H1 (cell line): ENCODE results near the gene CCDC7. TPM values are rescaled to one million over a fixed set of nuclear protein-coding genes. Genes with fewer than 3 reads are reported as not detected.

ENCODE experiments used
- CTCF ChIA-PET: fragments of 300-600 bp; sonication (Branson Sonifier 250); formaldehyde crosslinking; loops from one replicate; lab custom pipeline; 2021; ENCODE audit not compliant: partially characterized antibody; lab: Charles Lee
- POLR2A ChIA-PET: fragments of 300-600 bp; sonication (Branson Sonifier 250); formaldehyde crosslinking; loops from one replicate; lab custom pipeline; 2021; ENCODE audit warnings: inconsistent platforms; ENCODE audit not compliant: partially characterized antibody; lab: Charles Lee
- DNase-seq, 2 experiments: peaks; one replicate each; pipeline versions ENCODE4 v3.0.0 to v3.0.0-alpha.2; 2010 to 2022; ENCODE audit warnings: low spot score in 2 of 2, low read depth in 1 of 2, mixed read lengths in 1 of 2
- FAIRE-seq: peaks from 2 replicates; lab custom pipeline; 2011; peaks lifted over from hg19 to GRCh38; lab: Jason Lieb, UNC
- H2AFZ ChIP-seq: 2 replicates; pipeline ENCODE4 v1.8.1; 2012; ENCODE audit warnings: low read length, inconsistent platforms
- H2AK5ac ChIP-seq: 2 replicates; pipeline ENCODE4 v1.6.1; 2013; ENCODE audit warnings: low read depth, low read length
- H2BK120ac ChIP-seq: replicated peaks from 2 replicates; pipeline ENCODE3; 2013; ENCODE audit warnings: low read depth, low read length, inconsistent platforms
- H2BK12ac ChIP-seq: 2 replicates; pipeline ENCODE4 v1.6.1; 2013; ENCODE audit warnings: low read depth, low read length
- H2BK15ac ChIP-seq: 2 replicates; pipeline ENCODE4 v1.6.1; 2013; ENCODE audit warnings: low read length
- H2BK20ac ChIP-seq: 2 replicates; pipeline ENCODE4 v1.6.1; 2013; ENCODE audit warnings: low read length
- H2BK5ac ChIP-seq: 2 replicates; pipeline ENCODE4 v1.6.1; 2013; ENCODE audit warnings: low read depth, low read length
- H3K14ac ChIP-seq: 2 replicates; pipeline ENCODE4 v1.6.1; 2013; ENCODE audit warnings: inconsistent platforms; ENCODE audit not compliant: insufficient read length
- H3K18ac ChIP-seq: 2 replicates; pipeline ENCODE4 v1.6.1; 2013; ENCODE audit warnings: low read length; ENCODE audit errors: extremely low read depth
- H3K23ac ChIP-seq: 2 replicates; pipeline ENCODE4 v1.6.1; 2013; ENCODE audit warnings: inconsistent platforms; ENCODE audit not compliant: insufficient read length
- H3K23me2 ChIP-seq: 2 replicates; pipeline ENCODE4 v1.6.1; 2013; ENCODE audit warnings: low read depth, low read length
- H3K27ac ChIP-seq: 2 replicates; pipeline ENCODE4 v1.6.1; 2011; ENCODE audit warnings: low read depth, low read length, inconsistent platforms
- H3K27me3 ChIP-seq, 4 experiments: replicated peaks in 1 of 4; 1 replicate in 1 of 4; 2 replicates in 3 of 4; pipeline versions ENCODE4 v1.6.1 to v1.8.1; 2011 to 2013; ENCODE audit warnings: low read length in 3 of 4, mild to moderate bottlenecking in 3 of 4, inconsistent platforms in 2 of 4, mixed read lengths in 2 of 4, moderate library complexity in 1 of 4; ENCODE audit not compliant: control insufficient read depth in 3 of 4, insufficient read depth in 3 of 4; ENCODE audit errors: extremely low read depth in 1 of 4
- H3K36me3 ChIP-seq, 4 experiments: 2 replicates each; pipeline versions ENCODE4 v1.6.1 to v1.8.1; 2011 to 2013; ENCODE audit warnings: mild to moderate bottlenecking in 4 of 4, low read length in 3 of 4, moderate library complexity in 2 of 4, control low read depth in 1 of 4, inconsistent platforms in 1 of 4; ENCODE audit not compliant: insufficient read depth in 4 of 4, control insufficient read depth in 2 of 4
- H3K4ac ChIP-seq: replicated peaks from 2 replicates; pipeline ENCODE3; 2013; ENCODE audit warnings: low read length, low read depth, mixed read lengths, inconsistent platforms; ENCODE audit not compliant: insufficient read length
- H3K4me1 ChIP-seq, 4 experiments: replicated peaks in 1 of 4; 1 replicate in 1 of 4; 2 replicates in 3 of 4; pipeline versions ENCODE4 v1.6.1 to v1.8.1; 2011 to 2013; ENCODE audit warnings: low read length in 3 of 4, inconsistent platforms in 2 of 4, mixed read lengths in 1 of 4; ENCODE audit not compliant: insufficient read depth in 4 of 4, control insufficient read depth in 3 of 4
- H3K4me2 ChIP-seq, 2 experiments: 2 replicates each; pipeline versions ENCODE4 v1.6.1 to v1.8.1; 2011 to 2013; ENCODE audit warnings: low read depth in 2 of 2, low read length in 2 of 2, control low read depth in 1 of 2, inconsistent platforms in 1 of 2, mild to moderate bottlenecking in 1 of 2; ENCODE audit not compliant: insufficient read depth in 1 of 2
- H3K4me3 ChIP-seq, 4 experiments: fragments of 200-600, 300-600 bp in 1 of 4; sonication (generic), shearing (Covaris generic), sonication (Bioruptor Twin) in 1 of 4; 2 replicates each; pipeline versions ENCODE4 v1.5.1 to v1.8.1; 2011 to 2016; ENCODE audit warnings: low read length in 4 of 4, low read depth in 3 of 4, control low read depth in 2 of 4, inconsistent platforms in 2 of 4, mild to moderate bottlenecking in 2 of 4, mixed read lengths in 1 of 4, moderate library complexity in 1 of 4; ENCODE audit not compliant: insufficient read depth in 2 of 4; ENCODE audit errors: extremely low read depth in 1 of 4
- H3K56ac ChIP-seq: replicated peaks from 2 replicates; pipeline ENCODE3; 2013; ENCODE audit warnings: low read depth, mild to moderate bottlenecking, mixed read lengths, low read length, inconsistent platforms; ENCODE audit not compliant: insufficient read length
- H3K79me1 ChIP-seq: 2 replicates; pipeline ENCODE4 v1.6.1; 2013; ENCODE audit warnings: low read depth, low read length, control low read depth
- H3K79me2 ChIP-seq, 2 experiments: 2 replicates each; pipeline versions ENCODE4 v1.6.1 to v1.8.1; 2012 to 2013; ENCODE audit warnings: low read length in 2 of 2, mild to moderate bottlenecking in 2 of 2, inconsistent platforms in 1 of 2; ENCODE audit not compliant: insufficient read depth in 2 of 2, control insufficient read depth in 1 of 2
- H3K9ac ChIP-seq, 4 experiments: replicated peaks in 1 of 4; 1 replicate in 1 of 4; 2 replicates in 3 of 4; pipeline versions ENCODE4 v1.6.1 to v1.8.1; 2011 to 2013; ENCODE audit warnings: low read depth in 3 of 4, low read length in 3 of 4, control low read depth in 2 of 4, mild to moderate bottlenecking in 2 of 4, moderate library complexity in 2 of 4, inconsistent platforms in 1 of 4; ENCODE audit errors: extremely low read depth in 1 of 4
- H3K9me3 ChIP-seq, 2 experiments: 2 replicates each; pipeline versions ENCODE4 v1.6.1 to v1.8.1; 2012 to 2013; ENCODE audit warnings: mild to moderate bottlenecking in 2 of 2, moderate library complexity in 2 of 2, control low read depth in 1 of 2, inconsistent platforms in 1 of 2, low read depth in 1 of 2, low read length in 1 of 2, mixed read lengths in 1 of 2; ENCODE audit not compliant: insufficient read depth in 2 of 2
- H4K20me1 ChIP-seq, 2 experiments: replicated peaks in 1 of 2; 2 replicates each; pipeline versions ENCODE3 to v1.8.1; 2011 to 2013; ENCODE audit warnings: inconsistent platforms in 2 of 2, low read length in 2 of 2, mild to moderate bottlenecking in 1 of 2; ENCODE audit not compliant: insufficient read depth in 2 of 2, control insufficient read depth in 1 of 2
- H4K5ac ChIP-seq: 2 replicates; pipeline ENCODE4 v1.6.1; 2013; ENCODE audit warnings: low read length, low read depth, mixed read lengths, inconsistent platforms; ENCODE audit not compliant: insufficient read length
- H4K8ac ChIP-seq: 2 replicates; pipeline ENCODE4 v1.8.0; 2013; ENCODE audit warnings: mild to moderate bottlenecking, moderate library complexity, low read length, inconsistent platforms; ENCODE audit not compliant: insufficient read depth; ENCODE audit errors: extremely low read depth
- H4K91ac ChIP-seq: replicated peaks from 2 replicates; pipeline ENCODE3; 2013; ENCODE audit warnings: low read length, mixed read lengths, inconsistent platforms; ENCODE audit not compliant: insufficient read length
- SP2 ChIP-seq: IDR thresholded peaks from 2 replicates; pipeline ENCODE4 v1.6.1; 2012; ENCODE audit warnings: mild to moderate bottlenecking, low read length, inconsistent platforms
- WGBS, 2 experiments: shearing (Covaris generic) in 1 of 2; methylation state at CpG; one replicate each; pipeline versions ENCODE4 v1.1.6 to v1.1.7; 2013 to 2015; ENCODE audit warnings: low lambda C conversion rate in 2 of 2, mixed read lengths in 2 of 2, inconsistent platforms in 1 of 2, low coverage in 1 of 2, missing lambda C conversion rate in 1 of 2; ENCODE audit not compliant: insufficient replicate concordance in 2 of 2, insufficient coverage in 1 of 2, insufficient read length in 1 of 2; ENCODE audit errors: extremely low coverage in 1 of 2, missing lambda C conversion rate in 1 of 2; 5-methylcytosine and 5-hydroxymethylcytosine counted together
- polyA plus RNA-seq, 7 experiments: library from polyadenylated mRNA; depleted of rRNA in 3 of 7; stranded (reverse) in 5 of 7; unstranded in 2 of 7; fragments of >200 nt in 5 of 7; fragments of 200-250 nt in 2 of 7; gene quantifications; 1 replicate in 5 of 7; 2 replicates in 1 of 7; 4 replicates in 1 of 7; pipeline versions ENCODE4 v1.2.1 to v1.2.3, GENCODE V29; 2011 to 2013; ENCODE audit warnings: missing spikeins in 2 of 7, mixed read lengths in 2 of 7
- total RNA-seq: library from RNA; stranded (reverse); fragmentation: NEBNext Ultra II Directional; extraction: Animal tissue kit (Norgen Biotek cat#: 25700); gene quantifications from 2 replicates; pipeline ENCODE4 v1.2.1, GENCODE V29; 2021

The CCDC7 gene
- total and polyA plus RNA-seq, 2 of the 8 experiments (the other 6 are each of a cell fraction or from before 2014, with no cell fraction given), result 0.18 to 0.74 TPM

GRCh38 chr10:32738958-32739357 is 293.0 kb downstream of the CCDC7 start:
- no peaks in the 10 kb centered on the region for H3K79me2 ChIP-seq
- H3K56ac ChIP-seq, result no peak overlapping the region
- no peak overlapping the region for H3K4me3 ChIP-seq
- DNase-seq, result no peak
- H3K14ac ChIP-seq, result no peak overlapping the region
- H3K9ac ChIP-seq, result no peak overlapping the region
- no peak overlapping the region for H2BK12ac ChIP-seq
- H3K18ac ChIP-seq, result no peak overlapping the region
- no peaks in the 10 kb centered on the region for H3K4me1 ChIP-seq
- no peak for FAIRE-seq
- ChIA-PET CTCF (no interaction called here), POLR2A (no interaction called here)
- H2BK20ac ChIP-seq, result no peak overlapping the region
- H3K4me2 ChIP-seq, result no peak overlapping the region
- 83% methylated on average over 3 of the region's 3 CpGs; no CpG with 5 or more reads in 1 of the 2 experiments for whole genome bisulfite sequencing, 2 experiments
- no peak overlapping the region for H3K27ac ChIP-seq
- H4K91ac ChIP-seq, result no peak overlapping the region
- H3K27me3 ChIP-seq, result no peaks in the 10 kb centered on the region
- H2BK15ac ChIP-seq, result no peak overlapping the region
- H2BK120ac ChIP-seq, result no peak overlapping the region
- H3K23ac ChIP-seq, result no peak overlapping the region
- H3K9me3 ChIP-seq, result no peaks in the 10 kb centered on the region
- no peaks in the 10 kb centered on the region for H4K20me1 ChIP-seq
- H3K23me2 ChIP-seq, result no peaks in the 10 kb centered on the region
- H3K36me3 ChIP-seq, result no peaks in the 10 kb centered on the region
- no peak overlapping the region for H4K5ac ChIP-seq
- H2AFZ ChIP-seq, result no peak overlapping the region
- H2BK5ac ChIP-seq, result no peak overlapping the region
- H2AK5ac ChIP-seq, result no peak overlapping the region
- no peak overlapping the region for H3K4ac ChIP-seq
- H3K79me1 ChIP-seq, result no peaks in the 10 kb centered on the region
- H4K8ac ChIP-seq, result no peak overlapping the region
- no peak for TF ChIP-seq SP2
